GM08714 (cell line): ENCODE measurements around the gene SEMA3C.

ENCODE experiments used
- H3K4me3 ChIP-seq: fragments of 200-500 bp; sonication (Bioruptor generic); 2 replicates; pipeline ENCODE4 v1.5.1; 2014; ENCODE audit warnings: mild to moderate bottlenecking, low read length, inconsistent platforms
- ZNF274 ChIP-seq: IDR thresholded peaks from 2 replicates; pipeline ENCODE4 v1.6.1; 2012; ENCODE audit warnings: mild to moderate bottlenecking, low read depth, low read length

The SEMA3C gene

DNA sequence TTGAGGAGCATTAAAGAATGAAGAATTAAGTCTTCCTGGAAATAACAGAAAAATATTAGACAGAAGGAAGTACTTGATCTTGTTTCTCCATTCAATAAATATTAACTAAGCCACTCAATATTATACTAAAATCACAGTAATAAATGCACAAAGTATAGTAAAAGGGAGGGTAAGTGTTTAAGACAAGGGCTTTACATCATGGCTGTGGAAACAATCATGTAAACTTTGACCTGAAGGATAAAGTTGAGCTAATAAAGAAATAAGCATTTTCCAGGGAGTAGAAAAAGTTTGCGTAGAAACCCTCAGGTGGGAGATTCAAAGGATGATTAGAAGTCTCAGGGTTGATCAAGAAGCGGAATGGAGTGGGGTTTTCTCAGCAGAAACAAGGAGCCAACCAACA, 78.2 kb downstream of the SEMA3C start:
- H3K4me3 ChIP-seq, result no peak overlapping the region
- TF ChIP-seq ZNF274, result no peak

GRCh38 chr7:80839855-80840254, 79.0 kb downstream of the SEMA3C start:
- no peak overlapping the region for H3K4me3 ChIP-seq
- TF ChIP-seq ZNF274, result no peak

DNA sequence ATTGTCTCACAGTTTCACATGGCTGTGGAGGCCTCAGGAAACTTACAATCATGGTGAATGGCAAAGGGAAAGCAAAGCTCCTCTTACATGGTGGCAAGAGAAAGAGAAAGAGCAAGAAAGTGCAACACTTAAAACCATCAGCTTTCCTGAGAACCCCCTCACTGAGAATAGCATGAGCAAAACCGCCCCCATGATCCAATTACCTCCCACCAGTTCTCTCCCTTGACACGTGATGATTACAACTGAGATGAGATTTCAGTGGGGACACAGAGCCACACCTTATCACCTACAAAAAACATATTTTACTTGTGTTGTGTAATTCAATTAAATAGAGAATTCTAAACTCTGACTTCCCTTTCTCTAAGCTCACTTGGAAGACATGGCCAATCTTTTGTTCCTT, 80.2 kb downstream of the SEMA3C start:
- no peak for TF ChIP-seq ZNF274
- H3K4me3 ChIP-seq, result no peak overlapping the region

DNA sequence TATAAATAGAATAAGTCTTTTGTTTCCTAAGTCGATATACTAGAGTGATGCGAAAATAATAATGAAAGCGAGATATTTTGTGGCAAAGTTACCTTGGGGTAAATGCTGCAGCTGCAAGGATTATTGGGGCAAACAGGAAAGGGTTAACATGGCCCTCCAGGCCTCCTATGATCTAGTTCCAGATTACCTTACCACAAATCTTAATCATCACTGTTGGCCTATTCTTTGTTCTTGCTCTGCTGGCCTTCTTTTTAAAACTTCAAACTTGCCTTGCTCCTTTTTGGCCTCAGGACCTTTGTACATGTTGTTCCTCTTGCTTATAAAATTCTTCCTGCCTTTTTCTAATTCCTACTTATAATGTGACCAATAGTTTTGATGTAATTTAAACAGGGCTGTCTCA, 81.5 kb downstream of the SEMA3C start:
- no peak overlapping the region for H3K4me3 ChIP-seq
- TF ChIP-seq ZNF274, result no peak

DNA sequence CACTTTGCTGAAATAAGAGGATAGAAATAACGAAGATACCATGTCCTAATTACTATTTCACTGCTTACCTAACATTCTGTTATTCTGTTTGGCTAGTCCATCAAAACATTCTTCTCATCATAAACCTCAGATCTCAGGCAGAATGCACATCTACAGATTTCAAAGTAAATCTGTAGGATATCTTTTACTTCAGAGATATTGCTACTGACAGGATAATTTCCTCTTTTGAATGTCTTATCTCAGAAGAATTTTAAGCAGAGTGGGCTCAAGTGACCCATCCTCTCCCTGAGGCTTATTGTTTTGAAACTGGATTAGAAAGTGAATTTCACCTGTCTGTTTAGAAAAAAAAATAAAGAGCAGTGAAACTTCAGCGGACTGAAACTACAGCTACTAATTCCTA, 83.6 kb downstream of the SEMA3C start:
- no peak overlapping the region for H3K4me3 ChIP-seq
- TF ChIP-seq ZNF274, result no peak

GRCh38 chr7:80833289-80834268, 85.3 kb downstream of the SEMA3C start:
- TF ChIP-seq ZNF274, result no peak
- no peak overlapping the region for H3K4me3 ChIP-seq

DNA sequence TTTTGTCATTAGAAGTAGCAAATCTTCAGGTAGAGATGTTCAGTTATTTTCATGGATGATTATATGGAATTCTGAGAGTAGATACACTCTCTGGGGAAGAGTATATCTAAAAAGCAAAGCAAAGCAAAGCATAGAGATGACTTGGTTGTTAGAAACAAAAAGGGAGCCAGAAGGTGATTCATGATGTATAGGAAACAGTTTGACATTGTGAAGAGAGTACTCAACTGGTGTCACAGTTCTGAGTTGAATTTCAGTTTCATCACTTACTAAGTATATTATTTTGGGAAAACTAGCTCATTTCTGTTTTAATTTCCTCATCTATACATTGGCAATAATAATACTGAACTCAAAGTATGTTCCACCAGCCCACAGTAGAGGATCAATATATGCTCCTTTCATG, 86.8 kb downstream of the SEMA3C start:
- TF ChIP-seq ZNF274, result no peak
- H3K4me3 ChIP-seq, result no peak overlapping the region

DNA sequence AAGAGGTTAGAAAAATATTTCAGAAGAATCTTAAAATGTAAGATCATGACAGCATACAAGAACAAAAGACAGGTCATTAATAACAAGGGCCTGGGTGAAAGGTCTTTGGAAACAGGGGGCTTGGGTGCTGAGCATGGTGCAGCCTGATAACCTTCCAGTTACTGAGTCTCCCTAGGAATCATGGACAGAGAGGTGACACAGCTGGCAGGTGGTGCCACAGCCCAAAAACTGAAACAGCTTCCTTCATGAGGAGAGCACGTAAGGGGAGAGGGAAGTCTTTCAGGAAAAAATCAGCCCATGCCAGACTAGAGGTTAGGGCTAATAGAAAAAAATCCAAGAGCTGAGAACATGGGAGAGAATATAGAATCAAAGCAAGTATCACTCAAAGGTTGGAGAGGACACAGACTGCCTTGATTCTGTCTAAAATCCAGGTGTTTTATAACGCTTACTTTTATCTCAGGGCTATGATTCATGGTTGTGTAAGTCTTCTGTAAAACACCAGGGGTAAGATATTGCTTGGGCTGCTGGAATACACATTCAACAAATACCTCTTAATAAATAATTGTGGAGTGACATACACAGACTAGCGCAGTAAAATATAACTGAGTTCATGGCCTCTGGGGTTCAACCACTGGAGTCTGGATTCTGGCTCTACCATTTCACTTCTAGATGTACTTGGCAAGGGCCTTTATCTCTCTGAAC, 88.1 kb downstream of the SEMA3C start:
- no peak for TF ChIP-seq ZNF274
- no peak overlapping the region for H3K4me3 ChIP-seq

- no peak for TF ChIP-seq ZNF274
- H3K4me3 ChIP-seq, result no peak overlapping the region
These were observed 88.8 kb downstream of the SEMA3C start for GRCh38 chr7:80830010-80830409.

- H3K4me3 ChIP-seq, result no peak overlapping the region
- TF ChIP-seq ZNF274, result no peak
These were observed 89.3 kb downstream of the SEMA3C start for GRCh38 chr7:80829527-80829926.

GRCh38 chr7:80827239-80827633, 91.6 kb downstream of the SEMA3C start:
- TF ChIP-seq ZNF274, result no peak
- H3K4me3 ChIP-seq, result no peak overlapping the region

DNA sequence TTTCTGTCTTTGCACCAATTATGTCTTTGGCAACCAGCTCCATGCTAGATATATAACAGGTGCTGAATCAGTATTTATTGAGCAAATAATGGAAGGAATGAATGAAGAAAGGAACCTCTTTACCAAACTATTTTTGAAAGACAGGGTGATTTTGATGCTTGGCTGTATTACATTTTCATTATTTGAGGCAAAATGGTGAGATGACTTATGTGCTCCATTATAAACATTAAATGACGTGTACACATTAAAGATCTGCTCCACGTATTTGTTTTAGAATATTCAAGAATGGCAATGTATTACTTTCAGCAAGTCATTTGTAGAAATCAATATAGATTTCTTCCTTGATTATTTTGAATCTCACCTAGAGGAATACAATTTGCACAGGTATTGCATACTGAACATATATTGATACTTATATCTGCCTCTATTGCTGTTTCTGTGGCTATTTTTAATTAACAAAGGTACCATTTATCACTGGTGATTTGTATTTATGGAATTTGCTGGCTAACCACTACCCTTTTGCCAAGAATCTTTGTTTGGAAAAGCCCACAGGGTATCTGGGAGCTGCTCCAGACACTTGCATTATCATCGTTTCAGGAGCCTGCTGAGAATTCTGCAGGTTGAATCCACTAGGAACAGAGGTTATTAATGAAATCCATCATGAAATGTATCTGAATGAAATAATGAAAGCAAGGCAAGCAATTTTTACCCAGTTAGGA, 92.2 kb downstream of the SEMA3C start:
- no peak overlapping the region for H3K4me3 ChIP-seq
- TF ChIP-seq ZNF274, result no peak

DNA sequence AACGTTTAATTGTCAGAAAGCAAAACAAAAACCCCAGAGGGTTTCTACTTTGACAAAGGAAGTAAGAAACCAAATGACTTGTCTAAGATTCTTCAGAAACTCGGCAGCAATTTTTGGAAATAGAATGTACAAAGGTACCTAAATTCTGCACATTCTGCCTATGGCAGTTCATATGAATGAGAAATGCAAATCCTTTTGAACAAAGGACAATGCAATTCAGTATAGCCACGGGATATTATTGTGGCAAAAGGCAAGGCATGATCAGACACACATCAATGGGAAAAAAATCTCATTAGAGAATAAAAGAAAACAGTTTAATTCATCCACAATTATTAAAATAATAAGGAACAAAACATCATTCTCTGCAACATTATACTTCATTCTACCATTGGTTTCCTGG, 93.4 kb downstream of the SEMA3C start:
- H3K4me3 ChIP-seq, result no peak overlapping the region
- TF ChIP-seq ZNF274, result no peak

GRCh38 chr7:80824253-80824652, 94.6 kb downstream of the SEMA3C start:
- TF ChIP-seq ZNF274, result no peak
- no peak overlapping the region for H3K4me3 ChIP-seq
